Measurements from ENCODE around the gene ACP7.
A peak's percentile ranks its signal among the peaks of the same experiment; 100 is the strongest.
"Not testable (repeated sequence)": the region's sequence is repeated elsewhere in the genome, so short reads cannot be mapped to it uniquely, and the experiment has no call there.

ACP7 gene

GRCh38 chr19:39110263-39110967, 26.2 kb downstream of the ACP7 start:
- DNase-seq = peak; percentile 79

- no peak for DNase-seq
Measured at GRCh38 chr19:39111593-39112199, 27.5 kb downstream of the ACP7 start.

GRCh38 chr19:39112338-39112890, 28.2 kb downstream of the ACP7 start:
- no peak for DNase-seq

GRCh38 chr19:39113199-39113598, 29.0 kb downstream of the ACP7 start:
- DNase-seq = no peak

- DNase-seq = no peak
Measured at GRCh38 chr19:39115105-39115847, 31.1 kb downstream of the ACP7 start.

GRCh38 chr19:39117023-39117422, 32.9 kb downstream of the ACP7 start:
- DNase-seq = not testable (repeated sequence)

GRCh38 chr19:39119830-39120229, 35.7 kb downstream of the ACP7 start:
- DNase-seq = no peak

GRCh38 chr19:39122934-39123731, 39.0 kb downstream of the ACP7 start:
- no peak for DNase-seq

- no peak for DNase-seq
Measured at GRCh38 chr19:39124136-39124764, 40.1 kb downstream of the ACP7 start.

GRCh38 chr19:39125199-39125553, 41.0 kb downstream of the ACP7 start:
- DNase-seq = no peak

GRCh38 chr19:39125554-39126311, 41.6 kb downstream of the ACP7 start, which contains the start of gene PAK4:
PAK4 (plus strand) TSS chr19:39125786; CDS start chr19:39169554, 43,768 bp downstream.
- DNase-seq = peak; percentile 94

- no peak for DNase-seq
Measured at GRCh38 chr19:39126312-39127187, 42.4 kb downstream of the ACP7 start.

- no peak for DNase-seq
Measured at GRCh38 chr19:39127812-39128515, 43.8 kb downstream of the ACP7 start.

- DNase-seq = no peak
Measured at GRCh38 chr19:39128516-39129079, 44.4 kb downstream of the ACP7 start.

GRCh38 chr19:39129116-39129515, 44.9 kb downstream of the ACP7 start:
- no peak for DNase-seq

GRCh38 chr19:39130337-39131254, 46.4 kb downstream of the ACP7 start:
- no peak for DNase-seq

- DNase-seq = no peak
Measured at GRCh38 chr19:39131255-39131755, 47.1 kb downstream of the ACP7 start.

GRCh38 chr19:39132344-39132969, 48.3 kb downstream of the ACP7 start:
- DNase-seq = no peak

All from activated CD4-positive, alpha-beta T cell treated with anti-CD3 and anti-CD28 coated beads, Interleukin-2, amount 50 U/mL, for 1 hour (primary cell).